K562 (cell line): ENCODE measurements around the gene ZNF318. TPM values are rescaled to one million over a fixed set of nuclear protein-coding genes. Genes with fewer than 3 reads are reported as not detected.
A peak's percentile ranks its signal among the peaks of the same experiment; 100 is the strongest.

ENCODE experiments used
- CAMTA2 ChIP-seq: fragments of 250-450 bp; sonication (Bioruptor Pico); conservative IDR thresholded peaks from 2 replicates; pipeline ENCODE4 v1.5.1; 2022
- CEBPZ ChIP-seq: fragments of 150-350 bp; IDR thresholded peaks from 2 replicates; pipeline ENCODE4 v1.6.1; 2014; ENCODE audit warnings: low read depth, mild to moderate bottlenecking, low read length, borderline replicate concordance
- ERF ChIP-seq: fragments of 450-650 bp; formaldehyde crosslinking; IDR thresholded peaks from 2 replicates; pipeline ENCODE4 v1.4.0; 2020; ENCODE audit warnings: mild to moderate bottlenecking, mixed read lengths
- FOXM1 ChIP-seq, 2 experiments: fragments of 450-650 bp in 1 of 2; sonication (generic) in 1 of 2; formaldehyde crosslinking in 1 of 2; IDR thresholded peaks; 2 replicates each; pipeline versions ENCODE4 v1.6.1 to v1.9.0; 2017 to 2022; ENCODE audit warnings: low read depth in 2 of 2, mild to moderate bottlenecking in 2 of 2, missing genetic modification reagents in 1 of 2, moderate library complexity in 1 of 2
- HMG20B ChIP-seq: fragments of 250-450 bp; sonication (Bioruptor Pico); IDR thresholded peaks from 2 replicates; pipeline ENCODE4 v1.5.0; 2021; ENCODE audit warnings: mild to moderate bottlenecking
- ILF3 ChIP-seq: fragments of 450-650 bp; IDR thresholded peaks from 2 replicates; pipeline ENCODE4 v1.6.1; 2018; ENCODE audit warnings: antibody characterized with exemption, mild to moderate bottlenecking, moderate library complexity, borderline replicate concordance
- MEIS2 ChIP-seq: fragments of 450-650 bp; IDR thresholded peaks from 2 replicates; pipeline ENCODE4 v1.6.1; 2014; ENCODE audit warnings: mild to moderate bottlenecking; ENCODE audit not compliant: partially characterized antibody
- NRF1 ChIP-seq, 2 experiments: fragments of 450-650 bp; IDR thresholded peaks in 1 of 2; conservative IDR thresholded peaks in 1 of 2; 2 replicates each; pipeline ENCODE4 v1.6.1; 2014; ENCODE audit warnings: mild to moderate bottlenecking in 2 of 2
- PATZ1 ChIP-seq: fragments of 250-450 bp; sonication (Bioruptor Pico); IDR thresholded peaks from 2 replicates; pipeline ENCODE4 v1.5.0; 2020; ENCODE audit warnings: mild to moderate bottlenecking, borderline replicate concordance
- PHF20 ChIP-seq: fragments of 450-650 bp; IDR thresholded peaks from 2 replicates; pipeline ENCODE4 v1.6.1; 2018; ENCODE audit not compliant: partially characterized antibody
- RBM34 ChIP-seq: fragments of 200-400 bp; formaldehyde crosslinking; IDR thresholded peaks from 2 replicates; pipeline ENCODE4 v1.6.1; 2018; ENCODE audit warnings: low read length, borderline replicate concordance; ENCODE audit not compliant: insufficient read depth
- TAL1 ChIP-seq: fragments of 450-650 bp; IDR thresholded peaks from 2 replicates; pipeline ENCODE4 v1.6.1; 2016; ENCODE audit warnings: mild to moderate bottlenecking
- ZBTB33 ChIP-seq: sonication (generic); formaldehyde crosslinking; IDR thresholded peaks from 2 replicates; pipeline ENCODE4 v1.8.1; 2023; ENCODE audit warnings: mild to moderate bottlenecking, missing genetic modification reagents
- ZKSCAN3 ChIP-seq: fragments of 250-450 bp; sonication (Bioruptor Pico); IDR thresholded peaks from 2 replicates; pipeline ENCODE4 v1.4.0; 2020
- polyA plus RNA-seq, 8 experiments: library from polyadenylated mRNA; depleted of rRNA in 4 of 8; stranded (reverse) in 5 of 8; unstranded in 3 of 8; fragments of >200 nt; fragmentation: Nextera tagmentation in 2 of 8; fragmentation: Illumina TruSeq in 1 of 8; extraction: Ambion mirVana in 2 of 8; extraction: Trizol in 1 of 8; gene quantifications; 2 replicates each; pipeline versions ENCODE4 v1.2.1 to v1.2.3, GENCODE V29; 2011 to 2014; ENCODE audit warnings: inconsistent platforms in 1 of 8, missing spikeins in 1 of 8
- total RNA-seq, 7 experiments: library from RNA; depleted of rRNA in 6 of 7; stranded (reverse); fragments of >200 nt in 6 of 7; fragmentation: Illumina TruSeq in 2 of 7; extraction: Trizol in 2 of 7; gene quantifications; 2 replicates each; pipeline versions ENCODE4 v1.2.1 to v1.2.3, GENCODE V29; 2011 to 2021; ENCODE audit warnings: low replicate concordance in 1 of 7
- TF ChIP-seq, protein P1 (sequence below): IDR thresholded peaks from 2 replicates; pipeline ENCODE4 v1.6.1; 2014; ENCODE audit warnings: antibody characterized with exemption
- TF ChIP-seq, protein P2 (sequence below): sonication (generic); formaldehyde crosslinking; IDR thresholded peaks from 2 replicates; pipeline ENCODE4 v1.8.1; 2023; ENCODE audit warnings: mild to moderate bottlenecking, missing genetic modification reagents

Gene ZNF318
- total and polyA plus RNA-seq, 9 of the 15 experiments (the other 6 are each of a cell fraction or from before 2014, with no cell fraction given), result 3.2 to 19.0 (median 9.2) TPM

GRCh38 chr6:43391440-43392031, 22.1 kb upstream of the ZNF318 start (continued):
- TF ChIP-seq ZKSCAN3 (CRISPR knock-in tag) (no peak), PATZ1 (CRISPR knock-in tag) (no peak), NRF1 (conservative IDR thresholded peaks at IDR 0.05 in 1 of 2, IDR thresholded peaks at IDR 0.05 in 1 of 2) (no peak), HMG20B (no peak), ZBTB33 (no peak), ILF3 (no peak), MEIS2 (peak; percentile 98), CEBPZ (no peak), FOXM1 (IDR thresholded peaks at IDR 0.05; ENCODE audit: low read depth) (no peak), FOXM1 (CRISPR knock-in tag; IDR thresholded peaks at IDR 0.05; ENCODE audit: low read depth) (no peak), CAMTA2 (CRISPR knock-in tag) (no peak), ERF (0 out of 2 replicates have a peak, but pooled peaks have one; percentile 19), RBM34 (no peak), TAL1 (peak; percentile 51; the same call in 1 of the 2 replicates), PHF20 (no peak)
- TF ChIP-seq, protein P1, sequence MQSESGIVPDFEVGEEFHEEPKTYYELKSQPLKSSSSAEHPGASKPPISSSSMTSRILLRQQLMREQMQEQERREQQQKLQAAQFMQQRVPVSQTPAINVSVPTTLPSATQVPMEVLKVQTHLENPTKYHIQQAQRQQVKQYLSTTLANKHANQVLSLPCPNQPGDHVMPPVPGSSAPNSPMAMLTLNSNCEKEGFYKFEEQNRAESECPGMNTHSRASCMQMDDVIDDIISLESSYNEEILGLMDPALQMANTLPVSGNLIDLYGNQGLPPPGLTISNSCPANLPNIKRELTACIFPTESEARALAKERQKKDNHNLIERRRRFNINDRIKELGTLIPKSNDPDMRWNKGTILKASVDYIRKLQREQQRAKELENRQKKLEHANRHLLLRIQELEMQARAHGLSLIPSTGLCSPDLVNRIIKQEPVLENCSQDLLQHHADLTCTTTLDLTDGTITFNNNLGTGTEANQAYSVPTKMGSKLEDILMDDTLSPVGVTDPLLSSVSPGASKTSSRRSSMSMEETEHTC, result no peak
- TF ChIP-seq, protein P2, sequence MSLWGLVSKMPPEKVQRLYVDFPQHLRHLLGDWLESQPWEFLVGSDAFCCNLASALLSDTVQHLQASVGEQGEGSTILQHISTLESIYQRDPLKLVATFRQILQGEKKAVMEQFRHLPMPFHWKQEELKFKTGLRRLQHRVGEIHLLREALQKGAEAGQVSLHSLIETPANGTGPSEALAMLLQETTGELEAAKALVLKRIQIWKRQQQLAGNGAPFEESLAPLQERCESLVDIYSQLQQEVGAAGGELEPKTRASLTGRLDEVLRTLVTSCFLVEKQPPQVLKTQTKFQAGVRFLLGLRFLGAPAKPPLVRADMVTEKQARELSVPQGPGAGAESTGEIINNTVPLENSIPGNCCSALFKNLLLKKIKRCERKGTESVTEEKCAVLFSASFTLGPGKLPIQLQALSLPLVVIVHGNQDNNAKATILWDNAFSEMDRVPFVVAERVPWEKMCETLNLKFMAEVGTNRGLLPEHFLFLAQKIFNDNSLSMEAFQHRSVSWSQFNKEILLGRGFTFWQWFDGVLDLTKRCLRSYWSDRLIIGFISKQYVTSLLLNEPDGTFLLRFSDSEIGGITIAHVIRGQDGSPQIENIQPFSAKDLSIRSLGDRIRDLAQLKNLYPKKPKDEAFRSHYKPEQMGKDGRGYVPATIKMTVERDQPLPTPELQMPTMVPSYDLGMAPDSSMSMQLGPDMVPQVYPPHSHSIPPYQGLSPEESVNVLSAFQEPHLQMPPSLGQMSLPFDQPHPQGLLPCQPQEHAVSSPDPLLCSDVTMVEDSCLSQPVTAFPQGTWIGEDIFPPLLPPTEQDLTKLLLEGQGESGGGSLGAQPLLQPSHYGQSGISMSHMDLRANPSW (CRISPR knock-in tag), result no peak
